Progenitor cell of endocrine pancreas (in vitro differentiated cells): ENCODE measurements around the gene MUTYH. TPM values are rescaled to one million over a fixed set of nuclear protein-coding genes. Genes with fewer than 3 reads are reported as not detected.
"Not testable (repeated sequence)": the region's sequence is repeated elsewhere in the genome, so short reads cannot be mapped to it uniquely, and the experiment has no call there.

Experiments used
- DNase-seq: peaks from one replicate; pipeline ENCODE4 v3.0.0; 2021; ENCODE audit warnings: low spot score; ENCODE audit not compliant: unreplicated experiment
- H3K27ac Mint-ChIP-seq: 2 replicates; pipeline ENCODE4 v1.8.0; 2021; ENCODE audit warnings: mild to moderate bottlenecking, moderate library complexity, mixed read lengths
- H3K27me3 Mint-ChIP-seq: 2 replicates; pipeline ENCODE4 v1.8.0; 2021; ENCODE audit warnings: mixed read lengths
- H3K36me3 Mint-ChIP-seq: 2 replicates; pipeline ENCODE4 v1.8.0; 2022; ENCODE audit warnings: mixed read lengths; ENCODE audit not compliant: insufficient read depth
- H3K4me1 Mint-ChIP-seq: 2 replicates; pipeline ENCODE4 v1.8.0; 2021; ENCODE audit warnings: low read depth, mixed read lengths
- H3K4me3 Mint-ChIP-seq: 2 replicates; pipeline ENCODE4 v1.8.0; 2021; ENCODE audit warnings: low read depth, mild to moderate bottlenecking, moderate library complexity, mixed read lengths
- H3K9me3 Mint-ChIP-seq: 2 replicates; pipeline ENCODE4 v1.8.0; 2021; ENCODE audit warnings: low read depth, mixed read lengths
- CTCF ChIP-seq: fragments of 200-600 bp; sonication (generic); IDR thresholded peaks from one replicate; pipeline ENCODE4 v1.5.0; 2021; ENCODE audit warnings: antibody characterized with exemption, mild to moderate bottlenecking; ENCODE audit not compliant: unreplicated experiment
- total RNA-seq: library from RNA; stranded (reverse); gene quantifications from 2 replicates; pipeline ENCODE4 v1.2.1, GENCODE V29; 2021

The MUTYH gene
- total RNA-seq, 1 donor from 2014 or later: 59.3 TPM

- Mint-ChIP-seq H3K27ac (no peak overlapping the region), H3K36me3 (no peaks in the 10 kb centered on the region), H3K9me3 (no peaks in the 10 kb centered on the region), H3K4me1 (no peaks in the 10 kb centered on the region), H3K4me3 (no peak overlapping the region), H3K27me3 (no peaks in the 10 kb centered on the region)
- DNase-seq: no peak
- no peak for TF ChIP-seq CTCF
Measured at GRCh38 chr1:45375104-45376090, 35.2 kb upstream of the MUTYH start.

GRCh38 chr1:45373573-45373972 is 33.3 kb upstream of the MUTYH start:
- no peak overlapping the region for H3K27ac Mint-ChIP-seq
- no peak for DNase-seq
- H3K36me3 Mint-ChIP-seq: no peaks in the 10 kb centered on the region
- no peaks in the 10 kb centered on the region for H3K27me3 Mint-ChIP-seq
- no peaks in the 10 kb centered on the region for H3K9me3 Mint-ChIP-seq
- H3K4me3 Mint-ChIP-seq: no peak overlapping the region
- TF ChIP-seq CTCF: no peak
- H3K4me1 Mint-ChIP-seq: no peaks in the 10 kb centered on the region

- Mint-ChIP-seq H3K36me3 (no peaks in the 10 kb centered on the region), H3K4me1 (no peaks in the 10 kb centered on the region), H3K9me3 (no peaks in the 10 kb centered on the region), H3K4me3 (no peak overlapping the region), H3K27ac (no peak overlapping the region), H3K27me3 (no peaks in the 10 kb centered on the region)
- no peak for TF ChIP-seq CTCF
- no peak for DNase-seq
Measured at GRCh38 chr1:45370575-45370974, 30.3 kb upstream of the MUTYH start.

- H3K9me3 Mint-ChIP-seq: no peaks in the 10 kb centered on the region
- TF ChIP-seq CTCF: no peak
- no peak overlapping the region for H3K4me3 Mint-ChIP-seq
- no peak for DNase-seq
- peaks cover 12% of the 10 kb centered on the region for H3K4me1 Mint-ChIP-seq
- no peak overlapping the region for H3K27ac Mint-ChIP-seq
- no peaks in the 10 kb centered on the region for H3K27me3 Mint-ChIP-seq
- no peaks in the 10 kb centered on the region for H3K36me3 Mint-ChIP-seq
Measured at GRCh38 chr1:45365051-45365450, 24.8 kb upstream of the MUTYH start.

- DNase-seq: no peak
- Mint-ChIP-seq H3K4me3 (no peak overlapping the region), H3K9me3 (no peaks in the 10 kb centered on the region), H3K4me1 (peaks cover 14% of the 10 kb centered on the region), H3K27ac (no peak overlapping the region), H3K36me3 (no peaks in the 10 kb centered on the region), H3K27me3 (no peaks in the 10 kb centered on the region)
- TF ChIP-seq CTCF: no peak
Measured at GRCh38 chr1:45364294-45364693, 24.1 kb upstream of the MUTYH start.

- H3K36me3 Mint-ChIP-seq, DNase-seq, H3K27ac Mint-ChIP-seq, H3K9me3 Mint-ChIP-seq, H3K4me3 Mint-ChIP-seq, H3K27me3 Mint-ChIP-seq: not testable (repeated sequence)
- H3K4me1 Mint-ChIP-seq: peaks cover 14% of the 10 kb centered on the region
Measured at GRCh38 chr1:45360981-45361380, 20.7 kb upstream of the MUTYH start.
